ENCODE data around the gene MSANTD2.

MSANTD2 gene

DNA sequence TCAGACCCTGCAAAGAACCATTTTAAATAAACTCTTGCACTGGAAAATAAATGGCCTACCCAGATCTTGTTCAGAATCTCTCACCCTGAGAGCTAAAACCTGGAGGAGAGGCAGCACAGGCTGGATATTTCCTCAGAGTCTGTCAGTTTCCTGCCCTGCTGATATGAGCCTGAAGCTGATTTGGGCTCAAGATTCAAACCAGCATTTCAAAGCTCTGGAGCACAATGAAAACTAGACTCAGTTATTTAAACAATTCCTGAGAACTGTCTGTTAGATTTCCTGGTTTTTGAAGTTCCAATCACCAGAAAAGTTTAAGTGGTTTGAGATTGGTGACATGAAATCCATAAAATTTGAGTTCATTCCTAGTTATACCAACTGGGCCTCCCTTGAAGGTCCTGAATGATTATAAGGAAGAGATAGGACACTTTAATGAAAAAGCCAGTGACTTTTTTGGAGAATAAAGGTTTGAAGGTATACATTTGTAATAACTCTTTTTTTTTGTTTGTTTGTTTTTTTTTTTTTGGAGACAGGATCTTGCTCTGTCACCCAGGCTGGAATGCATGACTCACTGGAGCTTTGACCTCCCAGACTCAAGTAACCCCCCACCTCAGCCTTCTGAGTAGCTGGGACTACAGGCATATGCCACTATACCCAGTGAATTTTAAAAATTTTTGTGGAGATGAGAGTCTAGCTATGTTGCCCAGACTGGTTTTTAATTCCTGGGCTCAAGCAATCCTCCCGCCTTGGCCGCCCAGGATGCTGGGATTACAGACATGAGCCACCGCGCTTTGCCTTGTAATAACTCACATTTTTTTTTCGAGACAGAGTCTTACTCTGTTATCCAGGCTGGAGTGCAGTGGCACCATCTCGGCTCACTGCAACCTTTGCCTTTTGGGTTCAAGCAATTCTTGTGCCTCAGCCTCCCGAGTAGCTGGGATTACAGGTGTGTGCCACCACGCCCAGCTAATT is 30.1 kb downstream of the MSANTD2 start:
- no peak for DNase-seq

DNA sequence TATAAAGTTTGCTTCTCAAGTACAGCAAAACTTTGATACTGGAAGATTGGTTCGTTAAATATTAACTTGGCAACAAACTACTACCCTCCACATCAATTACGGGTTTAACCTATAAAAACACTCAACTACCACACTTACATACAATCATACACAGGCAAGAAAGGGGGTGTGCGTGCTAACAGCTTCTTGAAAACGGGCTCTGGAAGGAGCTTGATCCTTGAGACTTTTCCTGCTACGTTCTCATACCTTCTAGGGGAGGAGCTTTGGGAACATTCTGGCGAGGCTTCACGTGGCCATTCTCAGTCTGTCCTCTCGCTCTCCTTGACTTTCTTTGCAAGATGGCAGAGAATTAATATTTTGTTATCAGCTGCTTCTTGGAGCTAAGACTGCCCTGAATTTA is 31.3 kb downstream of the MSANTD2 start:
- no peak for DNase-seq

DNA sequence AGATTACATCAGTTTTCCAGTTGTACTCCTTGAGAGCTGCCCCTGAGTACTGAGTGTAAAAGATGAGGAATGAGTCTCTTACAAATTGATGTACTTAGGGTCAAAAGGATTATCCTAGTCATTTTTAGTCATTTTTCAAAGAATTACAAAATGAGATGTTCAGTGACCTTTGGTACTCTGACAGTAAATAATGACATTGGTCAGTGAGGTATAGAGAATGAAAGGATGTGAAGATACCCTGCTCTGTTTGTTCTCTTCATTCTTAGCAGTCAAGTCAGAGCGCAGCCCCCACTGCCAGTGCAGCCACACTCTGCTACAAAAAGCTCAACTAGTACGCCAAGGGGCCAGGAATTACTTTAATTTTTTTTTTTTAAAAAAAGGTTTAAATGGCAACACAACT is 34.0 kb downstream of the MSANTD2 start:
- DNase-seq, result no peak

DNA sequence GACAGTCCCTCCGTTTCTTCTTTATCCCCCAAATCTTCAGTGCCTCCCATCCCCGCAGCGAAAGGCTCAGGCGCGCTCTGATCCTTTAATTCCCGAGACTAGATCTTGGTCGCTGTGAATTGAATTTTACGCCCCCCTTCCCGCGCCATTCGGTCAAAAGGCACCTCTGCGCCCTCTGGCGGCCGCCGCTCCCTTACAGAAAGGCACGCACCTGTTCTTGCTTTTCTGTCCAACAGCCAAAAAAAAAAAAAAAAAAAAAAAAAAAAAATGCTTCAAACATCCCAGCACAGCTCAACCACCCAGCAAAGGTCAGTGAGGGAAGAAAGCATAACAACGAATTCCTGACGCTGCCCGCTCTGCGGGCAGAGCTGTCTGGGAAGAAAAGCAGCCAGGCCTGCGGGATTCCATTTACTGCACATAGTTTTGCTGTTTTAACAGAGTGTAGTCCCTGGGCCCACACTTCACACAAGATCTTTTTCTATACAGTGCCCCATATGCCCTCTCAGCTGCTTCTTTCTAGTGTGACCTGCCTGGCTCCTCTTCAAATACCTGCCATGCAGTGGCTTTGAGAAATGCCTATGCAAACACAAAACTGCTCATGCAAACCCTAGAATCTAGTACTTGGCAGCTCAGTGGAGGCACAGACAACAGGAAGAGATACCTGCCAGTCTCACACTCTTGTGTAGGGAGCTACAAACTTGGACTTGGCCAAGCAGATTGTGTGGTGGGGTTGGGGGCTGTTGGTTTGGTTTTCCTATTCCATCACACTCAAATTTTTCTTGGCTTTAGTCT is 36.9 kb downstream of the MSANTD2 start:
- peak; percentile 35 to 59 for DNase-seq

DNA sequence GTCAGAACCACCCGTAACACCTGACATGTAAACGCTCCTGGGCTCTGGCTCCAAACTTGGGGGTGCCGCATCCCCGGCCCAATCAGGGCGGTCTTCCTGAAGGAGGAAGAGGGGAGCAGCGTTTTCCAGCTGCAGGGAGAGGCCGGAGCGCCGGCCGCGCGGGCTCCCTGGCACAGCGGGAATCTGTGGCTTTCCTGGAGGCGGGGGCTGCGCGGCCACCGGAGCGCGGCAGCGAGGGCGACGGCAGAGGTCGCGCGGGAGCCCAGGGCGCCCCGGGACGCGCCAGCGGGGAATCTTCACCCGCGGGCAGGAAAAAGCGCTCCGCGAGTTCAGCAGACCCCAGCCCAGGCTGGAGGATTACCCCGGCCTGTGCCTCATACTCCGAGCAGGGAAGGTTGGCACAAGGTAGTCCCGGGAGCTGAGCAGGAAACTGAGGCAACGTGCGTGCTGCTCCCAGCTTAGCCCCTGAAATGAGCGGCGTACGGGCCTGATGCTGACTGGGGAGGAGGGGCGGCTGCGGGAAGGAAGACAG is 37.5 kb downstream of the MSANTD2 start:
- no peak for DNase-seq

DNA sequence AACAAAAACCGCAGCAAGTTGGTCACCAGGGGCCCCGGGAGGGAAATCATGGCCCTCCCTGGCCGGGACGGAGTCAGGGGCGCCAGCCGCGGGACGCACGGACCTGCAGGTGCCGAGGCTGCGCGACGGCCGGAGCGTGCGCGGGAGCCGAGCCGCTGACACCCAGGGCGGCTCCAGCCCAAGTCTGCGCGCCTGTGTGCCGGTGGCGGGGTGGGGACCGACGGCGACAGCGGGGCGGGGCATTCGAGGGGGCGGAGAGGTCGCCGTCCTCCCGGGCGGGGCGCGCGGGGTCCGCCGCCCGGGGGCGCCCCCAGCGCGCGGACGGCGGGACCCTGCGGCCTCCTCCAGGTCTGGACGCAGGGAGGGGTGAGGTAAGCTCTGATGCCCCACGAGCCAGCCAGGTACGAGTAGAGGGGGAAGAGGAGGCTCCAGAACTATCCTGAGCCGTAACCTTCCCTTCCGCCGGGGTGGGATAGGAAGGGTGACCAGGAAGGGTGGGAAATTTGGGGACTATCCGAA is 38.0 kb downstream of the MSANTD2 start, which contains the start of gene ESAM:
Gene ESAM (minus strand): TSS at position 186 of the 519 bp plus-strand sequence. CDS start 136 bp downstream, at position 50.
- no peak for DNase-seq

DNA sequence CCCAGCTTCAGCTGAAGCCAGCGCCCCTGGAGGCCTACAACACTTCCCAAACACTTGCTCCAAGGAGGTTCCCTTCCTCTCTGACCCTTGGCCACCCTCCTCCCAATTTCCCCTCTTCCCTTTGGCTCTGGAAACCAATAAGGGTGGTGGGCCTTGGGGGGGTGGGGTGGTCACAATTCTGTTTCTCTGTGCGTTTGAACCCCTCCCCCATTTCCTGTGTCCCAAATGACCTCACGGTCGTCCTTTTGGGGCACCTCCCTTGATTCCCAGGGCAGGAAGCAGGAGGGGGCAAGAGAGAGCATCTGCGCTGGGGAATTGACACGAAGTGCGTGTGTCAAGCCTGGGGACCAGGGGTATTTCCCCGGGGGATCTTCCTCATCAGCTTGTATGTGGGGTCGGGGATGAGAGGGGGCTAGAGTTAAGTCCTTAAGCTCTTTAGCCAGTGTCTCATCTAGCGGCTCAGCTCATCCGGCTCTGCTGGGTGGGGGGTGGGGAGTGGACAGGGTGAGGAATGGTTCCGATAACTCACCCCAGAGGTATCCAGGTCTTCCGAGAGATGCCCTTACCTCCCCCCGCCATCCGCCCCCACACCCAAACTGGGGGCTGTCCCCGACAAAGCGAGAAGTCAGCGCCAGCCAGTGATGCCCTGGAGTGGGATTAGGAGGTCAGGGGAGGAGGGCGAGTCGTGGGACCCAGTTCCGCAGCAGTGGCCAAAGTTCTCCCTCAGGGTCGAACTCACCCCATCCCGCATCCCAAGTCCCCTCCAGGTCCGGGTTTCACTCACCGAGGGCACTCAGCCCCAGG is 38.7 kb downstream of the MSANTD2 start:
- no peak for DNase-seq

DNA sequence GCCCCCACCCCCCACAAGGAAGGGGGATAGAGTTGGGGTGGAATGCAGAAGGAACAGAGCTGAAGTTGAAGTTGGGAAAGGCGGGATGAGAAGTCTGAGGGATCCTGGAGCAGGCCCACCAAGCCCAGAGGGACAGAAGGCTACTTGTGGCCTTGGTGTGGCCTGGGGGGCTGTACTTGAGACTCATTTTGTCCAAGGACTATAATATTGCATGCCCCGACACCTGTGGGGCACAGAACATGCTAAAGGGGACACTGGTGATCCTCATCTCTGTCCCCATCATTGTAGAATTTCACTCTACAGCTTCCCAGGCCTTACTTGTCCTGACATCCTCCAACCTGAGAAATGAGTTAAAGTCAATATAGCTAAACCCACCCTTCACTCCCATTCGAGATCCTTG is 39.4 kb downstream of the MSANTD2 start:
- no peak for DNase-seq

DNA sequence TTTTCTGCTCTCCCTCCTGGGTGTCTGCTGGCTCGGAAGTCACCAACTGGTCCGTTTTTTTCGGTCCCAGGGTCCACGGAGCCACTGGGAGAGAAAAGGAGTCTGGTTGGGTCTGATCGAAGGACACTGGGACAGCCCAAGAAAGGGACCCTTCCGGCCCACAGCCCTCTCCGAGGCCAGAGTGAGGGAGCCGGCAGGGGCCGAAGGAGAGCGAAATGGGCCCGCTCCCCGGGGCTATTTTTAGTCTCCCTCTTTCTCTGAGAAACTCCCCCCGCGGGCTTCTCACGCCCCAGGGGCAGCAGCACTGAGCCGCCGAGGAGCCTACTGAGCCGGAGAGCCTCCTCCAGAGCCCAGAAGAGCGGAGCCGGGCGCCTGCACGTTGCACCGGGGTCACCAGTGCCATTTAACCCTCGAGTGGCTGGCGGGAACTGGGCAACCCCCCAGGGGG is 40.0 kb downstream of the MSANTD2 start:
- DNase-seq, result no peak

DNA sequence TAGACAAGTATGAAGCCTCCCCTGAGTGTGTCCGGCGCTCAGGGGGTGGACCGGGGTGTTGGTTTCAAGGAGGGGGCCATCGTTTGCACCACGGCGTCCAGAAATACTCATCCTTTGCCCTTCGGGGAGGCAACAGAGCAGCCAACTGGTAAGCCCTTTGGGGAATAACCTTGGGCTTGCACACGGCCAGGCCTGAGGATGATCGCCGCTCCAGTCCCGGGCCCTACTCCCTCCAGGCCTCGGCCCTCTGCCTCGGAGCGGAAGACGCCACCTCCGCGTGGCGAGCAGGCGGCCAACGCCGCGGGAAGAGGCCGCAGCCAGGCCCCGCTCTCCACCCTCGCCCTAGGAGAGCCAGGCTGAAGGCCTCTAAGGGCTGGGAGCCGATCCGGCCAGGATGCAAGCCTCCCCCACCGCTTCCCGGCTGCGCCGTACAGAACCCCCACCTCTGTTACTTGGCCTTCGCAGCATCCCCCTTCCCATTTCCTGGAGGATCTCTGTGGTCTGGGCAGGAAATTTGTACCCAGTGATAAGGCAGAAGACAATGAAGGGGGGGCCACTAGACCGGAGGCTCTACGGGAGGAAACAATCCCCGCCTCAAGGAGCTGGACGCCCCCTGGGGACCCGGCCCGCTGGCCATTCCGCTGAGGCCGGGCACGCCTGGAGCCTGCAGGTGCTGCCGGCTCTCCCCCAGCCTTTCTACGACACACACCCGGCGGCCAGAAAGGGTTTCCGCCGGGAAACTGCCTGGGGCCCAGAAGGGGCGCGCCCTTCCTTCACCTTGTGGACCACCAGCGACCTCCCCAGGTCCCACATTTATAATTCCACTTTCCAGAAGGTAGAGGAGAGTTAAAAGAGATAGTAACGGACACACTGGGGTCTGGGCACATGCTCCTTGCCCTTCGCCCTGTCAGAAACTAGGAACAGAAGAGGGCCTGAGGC is 40.7 kb downstream of the MSANTD2 start:
- no peak for DNase-seq

DNA sequence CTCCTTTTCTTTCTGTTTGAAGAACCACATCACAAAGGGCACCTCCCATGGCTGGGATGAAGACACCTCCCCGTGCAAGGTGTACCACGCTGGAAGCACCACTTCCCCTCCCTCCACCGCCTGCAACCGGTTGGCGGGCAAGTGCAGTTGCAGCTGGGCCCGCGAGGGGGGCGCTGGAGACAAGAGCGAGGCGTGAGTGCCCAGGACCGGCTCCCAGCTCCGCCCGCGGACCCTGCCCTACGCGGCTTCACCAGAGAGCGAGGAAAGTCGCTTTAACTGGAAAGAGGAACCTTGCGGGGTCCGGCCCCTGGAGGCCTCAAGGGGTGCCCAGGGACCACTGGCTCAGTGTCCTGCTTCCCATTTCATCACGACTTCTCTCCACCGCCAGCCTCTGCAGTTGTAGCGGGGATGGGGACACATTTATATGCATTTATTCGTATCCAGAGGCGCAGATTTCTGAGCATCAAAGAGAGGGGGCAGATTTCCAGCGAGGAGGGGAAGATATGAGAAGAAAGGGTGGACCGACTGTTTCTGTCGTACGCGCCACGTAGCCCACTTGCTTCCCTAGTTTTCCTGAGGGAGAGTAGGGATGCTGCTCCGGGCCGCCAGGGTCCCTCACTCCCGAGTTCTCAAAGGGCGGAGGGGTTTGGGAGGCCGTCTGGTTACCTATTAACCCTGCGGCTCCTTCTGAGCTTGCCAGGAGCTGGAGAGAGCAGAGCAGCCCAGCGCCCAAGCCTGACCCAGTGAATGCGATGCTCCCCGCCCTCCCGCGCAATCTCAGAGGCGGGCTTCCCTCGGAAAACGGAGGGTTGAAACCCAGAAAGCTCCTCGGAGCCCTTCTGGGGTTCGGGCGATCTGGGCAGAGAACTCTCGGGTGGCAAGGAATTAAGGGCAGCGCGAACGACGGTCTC is 41.6 kb downstream of the MSANTD2 start:
- peak in 1 of 2 donors; percentile 49 for DNase-seq

DNA sequence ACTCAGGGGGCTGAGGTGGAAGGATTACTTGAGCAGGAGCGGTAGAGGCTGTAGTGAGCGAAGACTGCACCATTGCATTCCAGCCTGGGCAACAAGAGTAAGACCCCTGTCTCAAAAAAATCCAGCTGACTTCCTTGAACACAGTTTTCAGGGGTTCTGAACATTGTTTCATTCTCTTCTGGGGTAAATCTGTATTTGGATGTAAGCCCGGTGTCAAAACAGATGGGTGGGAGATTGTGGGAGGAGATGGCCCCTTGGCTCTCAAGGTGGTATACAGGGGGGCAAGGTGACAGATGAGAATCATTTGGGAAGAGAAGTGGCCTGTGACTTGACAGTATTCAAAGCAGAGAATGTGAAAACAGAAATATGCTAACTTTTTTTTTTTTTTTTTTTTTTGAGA is 42.9 kb downstream of the MSANTD2 start:
- no peak for DNase-seq

DNA sequence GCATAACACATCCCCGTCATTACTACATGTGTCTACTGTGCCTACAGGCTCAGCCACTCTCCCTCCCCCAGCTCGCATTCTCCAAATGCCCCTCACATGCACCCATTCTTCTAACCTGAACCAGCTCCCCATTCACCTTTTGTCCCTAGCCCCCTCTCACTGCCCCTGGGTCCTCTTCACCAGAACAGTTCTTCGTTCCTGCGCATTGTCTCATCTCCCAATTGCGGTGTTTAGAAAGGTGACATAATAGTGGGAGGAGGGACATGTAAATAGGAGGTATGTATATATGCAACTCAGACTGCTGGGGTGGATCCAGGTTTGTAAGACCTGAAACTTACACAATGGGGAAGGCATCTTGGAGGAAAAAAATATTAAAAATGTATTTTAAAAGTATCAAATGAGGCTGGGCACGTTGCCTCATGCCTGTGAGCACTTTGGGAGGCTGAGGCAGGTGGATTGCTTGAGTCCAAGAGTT is 43.4 kb downstream of the MSANTD2 start:
- no peak for DNase-seq

DNA sequence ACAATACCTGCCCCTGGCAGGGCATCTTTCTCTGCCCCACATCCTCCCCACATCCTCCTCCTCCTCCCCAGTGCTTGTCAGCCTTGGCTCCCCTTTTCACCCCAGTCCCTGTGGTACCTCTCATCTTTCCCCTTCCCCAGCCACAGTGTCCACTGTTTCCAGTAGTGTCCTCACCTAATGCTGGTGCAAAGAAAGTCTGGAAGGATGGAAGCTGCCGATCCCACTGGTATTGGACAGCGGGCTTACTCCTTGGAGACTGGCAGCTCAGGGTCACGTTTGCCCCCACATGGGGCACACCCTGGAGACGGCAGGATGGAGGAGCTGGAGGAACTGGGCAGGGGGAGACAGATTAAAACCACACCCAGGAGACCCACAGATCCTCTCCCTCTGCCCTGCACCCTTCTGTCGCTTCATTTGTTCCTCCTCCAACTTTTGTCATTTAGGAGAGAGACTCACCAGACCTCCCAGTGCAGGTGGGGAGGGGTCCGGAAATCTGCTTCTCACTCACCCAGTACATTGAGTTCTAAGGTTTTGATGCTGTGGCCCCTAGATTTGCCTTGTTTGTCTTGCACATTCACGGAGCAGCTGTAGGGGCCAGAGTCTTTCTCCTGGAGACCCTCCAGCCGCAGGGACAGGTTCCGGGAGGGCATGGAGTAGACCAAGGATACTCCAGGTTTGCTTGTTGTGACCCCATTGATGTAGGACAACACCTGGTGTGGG is 44.0 kb downstream of the MSANTD2 start:
- no peak for DNase-seq

DNA sequence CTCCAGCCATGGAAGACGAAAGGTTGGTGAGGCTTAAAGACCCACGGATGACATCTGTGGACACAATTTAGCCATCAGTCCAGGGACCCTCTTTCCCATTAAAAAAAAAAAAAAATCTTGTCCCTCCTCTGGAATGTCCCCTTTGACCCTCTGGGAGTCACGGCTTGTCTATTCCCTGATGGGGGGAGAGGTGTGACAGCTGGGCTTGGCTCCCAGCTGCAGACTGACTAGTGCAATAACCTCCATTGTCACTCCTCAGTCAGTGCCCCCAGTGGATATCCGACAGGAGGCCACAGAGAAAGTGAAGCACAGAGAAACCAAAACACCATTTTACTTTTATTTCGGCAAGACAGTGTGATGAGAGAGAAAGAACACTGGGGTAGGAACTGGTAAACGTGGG is 45.5 kb downstream of the MSANTD2 start:
- no peak for DNase-seq

DNA sequence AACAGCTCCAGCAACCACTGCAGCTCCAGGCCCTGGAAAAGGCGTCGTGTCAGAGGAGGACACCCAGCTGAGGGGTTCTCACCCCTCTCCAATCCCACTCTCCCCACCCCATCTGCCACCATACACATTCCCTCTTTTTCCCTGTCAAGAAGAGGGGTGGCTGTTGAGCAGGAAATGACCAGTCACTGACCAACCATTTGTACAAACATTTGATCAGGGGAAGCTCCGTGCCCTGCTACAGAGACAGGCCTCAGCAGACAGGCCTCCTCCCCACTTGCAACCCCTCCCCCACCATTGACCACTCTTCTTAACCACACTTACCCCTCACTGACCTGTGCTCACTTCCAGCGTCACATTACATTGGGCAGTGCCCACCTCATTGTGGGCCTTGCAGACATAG is 45.9 kb downstream of the MSANTD2 start:
- no peak for DNase-seq

DNA sequence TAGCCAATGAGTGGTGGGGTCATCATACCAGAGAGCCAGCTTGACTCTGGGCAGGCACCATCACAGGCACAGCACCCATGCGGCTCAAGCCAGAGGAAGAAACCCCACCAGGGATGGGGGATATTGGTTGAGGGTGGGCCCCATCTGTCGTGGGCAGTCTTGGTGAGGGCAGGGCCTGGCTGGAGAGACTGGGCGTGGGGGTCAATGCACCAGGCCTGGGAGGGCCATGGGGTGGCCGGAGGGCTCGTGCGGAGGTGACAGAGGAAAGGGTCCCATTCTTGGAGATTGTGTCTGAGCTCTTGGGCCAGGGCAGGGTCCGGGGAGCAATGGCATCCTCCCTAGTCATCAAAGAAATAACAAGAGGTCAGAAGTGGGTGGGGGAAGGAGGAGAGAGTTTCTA is 46.6 kb downstream of the MSANTD2 start:
- DNase-seq, result no peak

DNA sequence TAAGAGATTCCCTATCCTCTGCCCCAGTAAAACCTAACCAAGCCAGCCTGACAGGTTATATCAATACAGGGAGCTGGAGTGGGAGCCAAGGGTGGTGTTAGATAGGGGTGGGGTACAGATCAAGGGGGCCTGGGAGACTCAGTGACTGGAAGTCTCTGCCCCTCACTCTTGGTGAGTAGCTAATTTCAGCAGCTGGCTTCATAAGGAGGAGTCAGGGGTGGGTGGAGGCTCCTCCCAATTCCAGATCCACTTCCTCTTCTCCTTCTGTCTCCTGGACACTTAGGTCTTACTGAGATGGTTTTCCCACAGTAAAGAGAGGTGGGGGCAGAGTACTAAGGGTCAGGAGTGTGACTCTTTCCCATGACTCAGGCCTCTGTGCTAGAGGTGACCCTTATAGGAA is 47.0 kb downstream of the MSANTD2 start:
- no peak for DNase-seq

DNA sequence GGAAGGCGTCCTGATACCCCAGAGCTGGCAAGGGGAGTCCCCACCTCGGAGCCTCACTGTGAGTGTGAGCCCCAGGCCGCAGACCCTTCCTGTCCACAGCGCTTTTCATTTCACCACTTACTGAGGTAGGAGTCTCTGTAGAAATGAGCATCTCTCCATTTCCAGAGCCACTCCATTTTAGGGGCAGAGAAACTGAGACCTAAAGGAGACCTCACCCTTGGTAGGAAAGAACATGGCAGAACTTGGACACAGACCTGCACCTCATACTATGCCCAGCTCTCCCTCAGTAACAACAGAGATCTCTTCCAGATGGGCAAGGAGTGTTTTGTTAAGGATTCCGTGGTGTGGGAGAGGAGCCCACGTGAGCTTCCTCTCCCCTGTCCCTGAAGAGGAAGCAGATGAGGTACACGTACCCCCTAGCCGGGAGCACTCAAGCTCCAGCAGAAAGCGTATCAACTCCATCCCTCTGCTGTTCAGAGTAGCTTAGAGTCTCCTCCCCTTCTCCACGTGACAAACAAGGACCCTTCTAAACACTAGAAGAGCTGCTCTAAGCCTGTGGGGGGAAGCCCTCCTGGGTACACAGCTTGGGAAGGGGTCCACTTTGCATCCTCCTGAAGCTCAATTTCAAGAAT is 47.6 kb downstream of the MSANTD2 start:
- DNase-seq, result no peak

Measured in bone marrow (tissue), 2 donors.